WTC11 (cell line): ENCODE results near the gene PRDX1. TPM values are rescaled to one million over a fixed set of nuclear protein-coding genes. Genes with fewer than 3 reads are reported as not detected.
A peak's percentile ranks its signal among the peaks of the same experiment; 100 is the strongest.

ENCODE experiments used
- ATAC-seq: fragments of 200-7000 bp; cut with Tn5 transposase; 2 replicates; pipeline ENCODE4 v1.10.0; 2021; ENCODE audit warnings: mild to moderate bottlenecking, moderate library complexity
- CTCF ChIA-PET: fragments of 300-600 bp; sonication (Branson Sonifier 250); formaldehyde crosslinking; loops from one replicate; lab custom pipeline; 2021; ENCODE audit warnings: antibody characterized with exemption; lab: Charles Lee
- POLR2A ChIA-PET: fragments of 350-600 bp; sonication (Branson Sonifier 250); formaldehyde crosslinking; loops from one replicate; lab custom pipeline; 2021; ENCODE audit warnings: antibody characterized with exemption; lab: Charles Lee
- DNase-seq: peaks from one replicate; pipeline ENCODE4 v3.0.0; 2021; ENCODE audit warnings: low spot score
- H3K27ac Mint-ChIP-seq: 2 replicates; pipeline ENCODE4 v1.8.0; 2021; ENCODE audit warnings: mixed read lengths
- H3K27me3 Mint-ChIP-seq: 2 replicates; pipeline ENCODE4 v1.8.0; 2021; ENCODE audit warnings: low read depth, mild to moderate bottlenecking, moderate library complexity, mixed read lengths
- H3K36me3 Mint-ChIP-seq: 2 replicates; pipeline ENCODE4 v1.8.0; 2021; ENCODE audit warnings: mixed read lengths
- H3K4me1 Mint-ChIP-seq: 2 replicates; pipeline ENCODE4 v1.8.0; 2022; ENCODE audit warnings: mixed read lengths
- H3K4me3 Mint-ChIP-seq: 2 replicates; pipeline ENCODE4 v1.8.0; 2021; ENCODE audit warnings: mild to moderate bottlenecking, moderate library complexity, mixed read lengths
- H3K9me3 Mint-ChIP-seq: 2 replicates; pipeline ENCODE4 v1.8.0; 2021; ENCODE audit warnings: mixed read lengths
- EMX1 ChIP-seq: fragments of 250-450 bp; sonication (Bioruptor Pico); IDR thresholded peaks from 2 replicates; pipeline ENCODE4 v1.8.0; 2021; ENCODE audit warnings: mild to moderate bottlenecking
- ERG ChIP-seq: fragments of 250-450 bp; sonication (Bioruptor Pico); IDR thresholded peaks from 2 replicates; pipeline ENCODE4 v1.8.0; 2021; ENCODE audit warnings: mild to moderate bottlenecking
- GTF2I ChIP-seq: fragments of 250-450 bp; sonication (Bioruptor Pico); conservative IDR thresholded peaks from 2 replicates; pipeline ENCODE4 v1.4.0; 2021; ENCODE audit warnings: mild to moderate bottlenecking
- IRF2 ChIP-seq: sonication (generic); formaldehyde crosslinking; IDR thresholded peaks from 2 replicates; pipeline ENCODE4 v1.8.0; 2022; ENCODE audit warnings: low read depth, missing genetic modification reagents, borderline replicate concordance
- JAZF1 ChIP-seq: fragments of 250-450 bp; sonication (Bioruptor Pico); IDR thresholded peaks from 2 replicates; pipeline ENCODE4 v1.9.0; 2021; ENCODE audit warnings: moderate library complexity, mild to moderate bottlenecking, inconsistent platforms
- MYBL2 ChIP-seq: sonication (generic); formaldehyde crosslinking; IDR thresholded peaks from 2 replicates; pipeline ENCODE4 v1.8.1; 2023; ENCODE audit warnings: mild to moderate bottlenecking, moderate library complexity, missing genetic modification reagents
- TEAD4 ChIP-seq: sonication (generic); formaldehyde crosslinking; IDR thresholded peaks from 2 replicates; pipeline ENCODE4 v1.8.0; 2022; ENCODE audit warnings: mild to moderate bottlenecking, missing genetic modification reagents
- USF1 ChIP-seq: sonication (generic); formaldehyde crosslinking; IDR thresholded peaks from 2 replicates; pipeline ENCODE4 v1.8.0; 2022; ENCODE audit warnings: mild to moderate bottlenecking, missing genetic modification reagents
- ZNF121 ChIP-seq: sonication (generic); formaldehyde crosslinking; IDR thresholded peaks from 2 replicates; pipeline ENCODE4 v1.8.0; 2023; ENCODE audit warnings: missing genetic modification reagents
- ZNF232 ChIP-seq: sonication (generic); formaldehyde crosslinking; IDR thresholded peaks from 2 replicates; pipeline ENCODE4 v1.8.0; 2022; ENCODE audit warnings: mild to moderate bottlenecking, missing genetic modification reagents
- ZNF263 ChIP-seq: sonication (generic); formaldehyde crosslinking; IDR thresholded peaks from 2 replicates; pipeline ENCODE4 v1.8.1; 2022; ENCODE audit warnings: low read depth, mild to moderate bottlenecking, moderate library complexity, missing genetic modification reagents
- ZNF416 ChIP-seq: fragments of 250-450 bp; sonication (Bioruptor Pico); IDR thresholded peaks from 2 replicates; pipeline ENCODE4 v1.9.0; 2021; ENCODE audit warnings: mild to moderate bottlenecking, inconsistent platforms
- ZNF423 ChIP-seq: fragments of 250-450 bp; sonication (Bioruptor Pico); IDR thresholded peaks from 2 replicates; pipeline ENCODE4 v2.1.2; 2022; ENCODE audit warnings: mild to moderate bottlenecking, moderate library complexity
- ZNF671 ChIP-seq: fragments of 250-450 bp; sonication (Bioruptor Pico); IDR thresholded peaks from 2 replicates; pipeline ENCODE4 v1.8.0; 2021; ENCODE audit warnings: mild to moderate bottlenecking
- total RNA-seq: library from RNA; stranded (reverse); gene quantifications from 3 replicates; pipeline ENCODE4 v1.2.3, GENCODE V29; 2021
- TF ChIP-seq, protein P1 (sequence below): sonication (generic); formaldehyde crosslinking; IDR thresholded peaks from 2 replicates; pipeline ENCODE4 v1.8.1; 2023; ENCODE audit warnings: mild to moderate bottlenecking, missing genetic modification reagents, moderate library complexity
- TF ChIP-seq, protein P2 (sequence below): sonication (generic); formaldehyde crosslinking; IDR thresholded peaks from 2 replicates; pipeline ENCODE4 v1.8.1; 2022; ENCODE audit warnings: low read depth, mild to moderate bottlenecking, moderate library complexity, missing genetic modification reagents, borderline replicate concordance
- TF ChIP-seq, protein P3 (sequence below): sonication (generic); formaldehyde crosslinking; IDR thresholded peaks from 2 replicates; pipeline ENCODE4 v1.8.1; 2023; ENCODE audit warnings: mild to moderate bottlenecking, missing genetic modification reagents, borderline replicate concordance
- TF ChIP-seq, protein P4 (sequence below): sonication (generic); formaldehyde crosslinking; IDR thresholded peaks from 2 replicates; pipeline ENCODE4 v1.8.0; 2023; ENCODE audit warnings: missing genetic modification reagents, mild to moderate bottlenecking, borderline replicate concordance

The PRDX1 gene
- total RNA-seq, 1 experiment from 2014 or later: 1,197 TPM

GRCh38 chr1:45493116-45493697 lies 28.5 kb downstream of the PRDX1 start:
- H3K36me3 Mint-ChIP-seq: peaks cover 10% of the 10 kb centered on the region
- ChIA-PET POLR2A (interaction anchor here (0.6 to 1.8 kb wide), 6 partner anchors 29 to 642 kb away, joined by 3 to 6 read pairs (median 3); partner anchors contain the start of genes HPDL, PRDX1 and TOE1), CTCF (interaction anchor here (0.5 to 8.3 kb wide), 26 partner anchors 8 to 700 kb away, joined by 3 to 170 read pairs (median 3); partner anchors contain the start of genes AKR1A1, MUTYH, TOE1 and UROD)
- H3K4me3 Mint-ChIP-seq: no peak overlapping the region
- no peak for ATAC-seq
- DNase-seq: peak; percentile 45
- H3K4me1 Mint-ChIP-seq: peaks cover 5% of the 10 kb centered on the region; the same call in 1 of the 2 replicates
- TF ChIP-seq ZNF263 (CRISPR knock-in tag) (no peak), IRF2 (CRISPR knock-in tag) (no peak), MYBL2 (CRISPR knock-in tag) (no peak), ZNF416 (CRISPR knock-in tag) (no peak), ZNF671 (no peak), ZNF232 (CRISPR knock-in tag) (no peak), ERG (no peak), ZNF423 (no peak), TEAD4 (no peak), JAZF1 (no peak), ZNF121 (CRISPR knock-in tag) (no peak), GTF2I (CRISPR knock-in tag) (no peak), EMX1 (CRISPR knock-in tag) (no peak), USF1 (CRISPR knock-in tag) (no peak)
- TF ChIP-seq, protein P1, sequence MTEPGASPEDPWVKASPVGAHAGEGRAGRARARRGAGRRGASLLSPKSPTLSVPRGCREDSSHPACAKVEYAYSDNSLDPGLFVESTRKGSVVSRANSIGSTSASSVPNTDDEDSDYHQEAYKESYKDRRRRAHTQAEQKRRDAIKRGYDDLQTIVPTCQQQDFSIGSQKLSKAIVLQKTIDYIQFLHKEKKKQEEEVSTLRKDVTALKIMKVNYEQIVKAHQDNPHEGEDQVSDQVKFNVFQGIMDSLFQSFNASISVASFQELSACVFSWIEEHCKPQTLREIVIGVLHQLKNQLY (CRISPR knock-in tag): no peak
- TF ChIP-seq, protein P2, sequence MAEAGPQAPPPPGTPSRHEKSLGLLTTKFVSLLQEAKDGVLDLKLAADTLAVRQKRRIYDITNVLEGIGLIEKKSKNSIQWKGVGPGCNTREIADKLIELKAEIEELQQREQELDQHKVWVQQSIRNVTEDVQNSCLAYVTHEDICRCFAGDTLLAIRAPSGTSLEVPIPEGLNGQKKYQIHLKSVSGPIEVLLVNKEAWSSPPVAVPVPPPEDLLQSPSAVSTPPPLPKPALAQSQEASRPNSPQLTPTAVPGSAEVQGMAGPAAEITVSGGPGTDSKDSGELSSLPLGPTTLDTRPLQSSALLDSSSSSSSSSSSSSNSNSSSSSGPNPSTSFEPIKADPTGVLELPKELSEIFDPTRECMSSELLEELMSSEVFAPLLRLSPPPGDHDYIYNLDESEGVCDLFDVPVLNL (CRISPR knock-in tag): no peak
- TF ChIP-seq, protein P3, sequence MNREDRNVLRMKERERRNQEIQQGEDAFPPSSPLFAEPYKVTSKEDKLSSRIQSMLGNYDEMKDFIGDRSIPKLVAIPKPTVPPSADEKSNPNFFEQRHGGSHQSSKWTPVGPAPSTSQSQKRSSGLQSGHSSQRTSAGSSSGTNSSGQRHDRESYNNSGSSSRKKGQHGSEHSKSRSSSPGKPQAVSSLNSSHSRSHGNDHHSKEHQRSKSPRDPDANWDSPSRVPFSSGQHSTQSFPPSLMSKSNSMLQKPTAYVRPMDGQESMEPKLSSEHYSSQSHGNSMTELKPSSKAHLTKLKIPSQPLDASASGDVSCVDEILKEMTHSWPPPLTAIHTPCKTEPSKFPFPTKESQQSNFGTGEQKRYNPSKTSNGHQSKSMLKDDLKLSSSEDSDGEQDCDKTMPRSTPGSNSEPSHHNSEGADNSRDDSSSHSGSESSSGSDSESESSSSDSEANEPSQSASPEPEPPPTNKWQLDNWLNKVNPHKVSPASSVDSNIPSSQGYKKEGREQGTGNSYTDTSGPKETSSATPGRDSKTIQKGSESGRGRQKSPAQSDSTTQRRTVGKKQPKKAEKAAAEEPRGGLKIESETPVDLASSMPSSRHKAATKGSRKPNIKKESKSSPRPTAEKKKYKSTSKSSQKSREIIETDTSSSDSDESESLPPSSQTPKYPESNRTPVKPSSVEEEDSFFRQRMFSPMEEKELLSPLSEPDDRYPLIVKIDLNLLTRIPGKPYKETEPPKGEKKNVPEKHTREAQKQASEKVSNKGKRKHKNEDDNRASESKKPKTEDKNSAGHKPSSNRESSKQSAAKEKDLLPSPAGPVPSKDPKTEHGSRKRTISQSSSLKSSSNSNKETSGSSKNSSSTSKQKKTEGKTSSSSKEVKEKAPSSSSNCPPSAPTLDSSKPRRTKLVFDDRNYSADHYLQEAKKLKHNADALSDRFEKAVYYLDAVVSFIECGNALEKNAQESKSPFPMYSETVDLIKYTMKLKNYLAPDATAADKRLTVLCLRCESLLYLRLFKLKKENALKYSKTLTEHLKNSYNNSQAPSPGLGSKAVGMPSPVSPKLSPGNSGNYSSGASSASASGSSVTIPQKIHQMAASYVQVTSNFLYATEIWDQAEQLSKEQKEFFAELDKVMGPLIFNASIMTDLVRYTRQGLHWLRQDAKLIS (CRISPR knock-in tag): no peak
- TF ChIP-seq, protein P4, sequence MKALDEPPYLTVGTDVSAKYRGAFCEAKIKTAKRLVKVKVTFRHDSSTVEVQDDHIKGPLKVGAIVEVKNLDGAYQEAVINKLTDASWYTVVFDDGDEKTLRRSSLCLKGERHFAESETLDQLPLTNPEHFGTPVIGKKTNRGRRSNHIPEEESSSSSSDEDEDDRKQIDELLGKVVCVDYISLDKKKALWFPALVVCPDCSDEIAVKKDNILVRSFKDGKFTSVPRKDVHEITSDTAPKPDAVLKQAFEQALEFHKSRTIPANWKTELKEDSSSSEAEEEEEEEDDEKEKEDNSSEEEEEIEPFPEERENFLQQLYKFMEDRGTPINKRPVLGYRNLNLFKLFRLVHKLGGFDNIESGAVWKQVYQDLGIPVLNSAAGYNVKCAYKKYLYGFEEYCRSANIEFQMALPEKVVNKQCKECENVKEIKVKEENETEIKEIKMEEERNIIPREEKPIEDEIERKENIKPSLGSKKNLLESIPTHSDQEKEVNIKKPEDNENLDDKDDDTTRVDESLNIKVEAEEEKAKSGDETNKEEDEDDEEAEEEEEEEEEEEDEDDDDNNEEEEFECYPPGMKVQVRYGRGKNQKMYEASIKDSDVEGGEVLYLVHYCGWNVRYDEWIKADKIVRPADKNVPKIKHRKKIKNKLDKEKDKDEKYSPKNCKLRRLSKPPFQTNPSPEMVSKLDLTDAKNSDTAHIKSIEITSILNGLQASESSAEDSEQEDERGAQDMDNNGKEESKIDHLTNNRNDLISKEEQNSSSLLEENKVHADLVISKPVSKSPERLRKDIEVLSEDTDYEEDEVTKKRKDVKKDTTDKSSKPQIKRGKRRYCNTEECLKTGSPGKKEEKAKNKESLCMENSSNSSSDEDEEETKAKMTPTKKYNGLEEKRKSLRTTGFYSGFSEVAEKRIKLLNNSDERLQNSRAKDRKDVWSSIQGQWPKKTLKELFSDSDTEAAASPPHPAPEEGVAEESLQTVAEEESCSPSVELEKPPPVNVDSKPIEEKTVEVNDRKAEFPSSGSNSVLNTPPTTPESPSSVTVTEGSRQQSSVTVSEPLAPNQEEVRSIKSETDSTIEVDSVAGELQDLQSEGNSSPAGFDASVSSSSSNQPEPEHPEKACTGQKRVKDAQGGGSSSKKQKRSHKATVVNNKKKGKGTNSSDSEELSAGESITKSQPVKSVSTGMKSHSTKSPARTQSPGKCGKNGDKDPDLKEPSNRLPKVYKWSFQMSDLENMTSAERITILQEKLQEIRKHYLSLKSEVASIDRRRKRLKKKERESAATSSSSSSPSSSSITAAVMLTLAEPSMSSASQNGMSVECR (CRISPR knock-in tag): no peak
- TF ChIP-seq, all 79 proteins: peak for 0
- Mint-ChIP-seq H3K9me3 (peaks cover 6% of the 10 kb centered on the region), H3K27ac (no peak overlapping the region), H3K27me3 (no peaks in the 10 kb centered on the region)
